GM12801 (cell line): ENCODE results near the gene IRF2BP1.

Experiments used
- CTCF ChIP-seq: IDR thresholded peaks from one replicate; pipeline ENCODE4 v1.5.1; 2011; ENCODE audit warnings: control low read depth; ENCODE audit not compliant: insufficient read length; ENCODE audit errors: extremely low read depth

The IRF2BP1 gene

GRCh38 chr19:45852983-45853382, 33.0 kb downstream of the IRF2BP1 start:
- TF ChIP-seq CTCF = no peak

DNA sequence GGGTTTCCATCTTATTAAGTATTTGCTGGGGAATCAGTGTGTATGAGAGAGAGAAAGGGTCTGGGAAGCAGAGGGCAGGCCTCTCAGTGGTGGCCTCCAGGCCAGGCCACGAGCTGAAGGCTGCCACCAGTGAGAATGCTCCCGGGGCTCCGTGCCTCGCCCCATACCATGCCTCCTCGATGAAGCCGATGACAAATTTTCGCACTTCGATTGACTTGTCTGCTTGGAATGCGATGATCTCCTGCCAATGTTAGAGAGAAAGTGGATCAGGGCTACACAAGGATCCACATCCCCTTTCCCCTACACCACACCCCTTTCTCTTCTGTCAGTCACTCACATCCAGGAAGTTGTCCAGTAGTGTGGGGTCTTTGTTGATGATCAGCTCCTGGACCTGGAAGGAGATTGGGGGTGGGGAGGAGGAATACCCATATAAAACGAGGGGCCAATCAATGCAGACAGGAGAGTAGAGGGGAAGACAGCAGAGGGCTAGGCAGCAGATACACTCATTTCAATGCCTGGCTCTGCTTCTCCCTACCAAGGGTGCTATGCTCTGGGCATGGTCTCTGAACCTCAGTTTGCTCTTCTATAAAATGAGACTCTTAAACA, 33.7 kb downstream of the IRF2BP1 start:
- TF ChIP-seq CTCF = no peak

GRCh38 chr19:45848922-45849321, 37.0 kb downstream of the IRF2BP1 start:
- TF ChIP-seq CTCF = no peak

GRCh38 chr19:45847663-45848062, 38.3 kb downstream of the IRF2BP1 start:
- TF ChIP-seq CTCF = no peak

GRCh38 chr19:45842198-45842597, 43.7 kb downstream of the IRF2BP1 start:
- TF ChIP-seq CTCF = no peak

GRCh38 chr19:45834970-45835369, 51.0 kb downstream of the IRF2BP1 start:
- no peak for TF ChIP-seq CTCF
